PFSK-1 (cell line): ENCODE data around the gene STUM.

Experiments used
- FOXP2 ChIP-seq: optimal IDR thresholded peaks from 2 replicates; pipeline ENCODE3; 2011; ENCODE audit warnings: borderline replicate concordance, control low read depth, inconsistent platforms; ENCODE audit not compliant: insufficient read depth; ENCODE audit errors: extremely low read length, extremely low read depth
- POLR2AphosphoS5 ChIP-seq: IDR thresholded peaks from 2 replicates; pipeline ENCODE4 v1.6.1; 2012; ENCODE audit warnings: low read depth, mild to moderate bottlenecking, control low read depth, low read length, moderate library complexity
- SIN3A ChIP-seq: IDR thresholded peaks from 2 replicates; pipeline ENCODE4 v1.6.1; 2012; ENCODE audit warnings: mild to moderate bottlenecking, low read length, moderate library complexity, borderline replicate concordance; ENCODE audit not compliant: insufficient read depth
- TAF1 ChIP-seq: IDR thresholded peaks from 2 replicates; pipeline ENCODE4 v1.6.1; 2012; ENCODE audit warnings: low read length, control low read depth, borderline replicate concordance; ENCODE audit not compliant: insufficient read depth
- TF ChIP-seq, protein P1 (sequence below), 2 experiments: IDR thresholded peaks; 2 replicates each; pipeline versions ENCODE4 v1.6.1 to v1.8.0; 2011 to 2012; ENCODE audit warnings: low read depth in 2 of 2, low read length in 2 of 2, control low read depth in 1 of 2, inconsistent platforms in 1 of 2, mild to moderate bottlenecking in 1 of 2, moderate library complexity in 1 of 2; ENCODE audit not compliant: insufficient read depth in 1 of 2

Gene STUM

DNA sequence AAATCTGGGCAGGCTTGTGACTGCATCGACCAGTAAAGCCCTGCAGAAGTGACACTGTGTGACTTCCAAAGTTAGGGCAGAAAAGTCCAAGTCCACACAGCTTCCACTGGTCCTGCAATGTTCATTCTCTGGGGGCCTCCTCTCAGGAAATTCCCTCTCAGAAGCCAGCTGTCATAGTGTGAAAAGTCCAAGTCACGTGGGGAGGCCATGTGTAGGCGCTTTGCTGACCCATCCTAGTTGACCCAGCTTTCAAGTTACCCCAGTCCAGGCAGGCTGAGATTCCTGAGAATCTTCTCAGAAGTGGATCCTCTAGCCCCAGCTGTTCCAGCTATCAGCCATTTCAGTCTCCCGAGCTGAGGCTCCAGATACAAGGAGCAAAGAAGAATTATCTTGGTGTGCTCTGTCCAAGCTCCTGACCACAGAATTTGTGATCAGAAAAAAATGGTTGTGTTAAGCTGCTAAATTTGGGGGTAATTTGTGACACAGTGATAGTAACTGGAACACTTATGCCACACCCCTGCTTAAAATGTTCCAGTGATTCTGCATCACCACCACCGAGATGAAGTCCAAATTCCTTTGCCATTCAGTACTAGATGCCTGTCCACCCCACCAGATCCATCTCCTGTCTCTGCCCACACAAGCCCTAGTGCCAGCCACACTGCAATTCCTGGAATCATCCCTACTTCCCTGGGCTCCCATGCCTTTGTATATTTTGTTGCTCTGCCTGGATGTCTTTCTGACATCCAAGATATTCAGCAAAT is 2.5 kb upstream of the STUM start:
- TF ChIP-seq SIN3A (no peak), POLR2AphosphoS5 (no peak), TAF1 (no peak)

DNA sequence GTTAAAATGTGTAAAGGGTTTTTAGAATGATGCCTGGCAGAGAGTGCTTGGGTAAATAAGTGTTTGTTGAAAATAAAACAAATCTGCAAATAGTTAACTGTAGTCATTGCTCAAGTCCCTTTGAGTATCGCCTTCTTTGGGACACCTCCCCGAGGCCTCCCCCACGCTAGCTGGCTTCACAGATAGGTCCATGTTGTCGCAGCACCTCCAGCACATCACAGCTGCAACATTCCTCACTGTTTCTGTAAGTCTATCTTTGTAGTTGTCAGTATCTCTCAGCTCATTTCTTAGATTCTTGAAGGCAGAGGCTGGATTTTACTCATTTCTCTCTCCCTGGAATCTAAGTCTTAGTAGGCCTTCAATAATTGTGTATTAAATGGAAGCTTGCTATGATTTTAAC is 1.6 kb upstream of the STUM start:
- TF ChIP-seq FOXP2 (no peak), TAF1 (no peak), SIN3A (no peak)
- TF ChIP-seq, protein P1, sequence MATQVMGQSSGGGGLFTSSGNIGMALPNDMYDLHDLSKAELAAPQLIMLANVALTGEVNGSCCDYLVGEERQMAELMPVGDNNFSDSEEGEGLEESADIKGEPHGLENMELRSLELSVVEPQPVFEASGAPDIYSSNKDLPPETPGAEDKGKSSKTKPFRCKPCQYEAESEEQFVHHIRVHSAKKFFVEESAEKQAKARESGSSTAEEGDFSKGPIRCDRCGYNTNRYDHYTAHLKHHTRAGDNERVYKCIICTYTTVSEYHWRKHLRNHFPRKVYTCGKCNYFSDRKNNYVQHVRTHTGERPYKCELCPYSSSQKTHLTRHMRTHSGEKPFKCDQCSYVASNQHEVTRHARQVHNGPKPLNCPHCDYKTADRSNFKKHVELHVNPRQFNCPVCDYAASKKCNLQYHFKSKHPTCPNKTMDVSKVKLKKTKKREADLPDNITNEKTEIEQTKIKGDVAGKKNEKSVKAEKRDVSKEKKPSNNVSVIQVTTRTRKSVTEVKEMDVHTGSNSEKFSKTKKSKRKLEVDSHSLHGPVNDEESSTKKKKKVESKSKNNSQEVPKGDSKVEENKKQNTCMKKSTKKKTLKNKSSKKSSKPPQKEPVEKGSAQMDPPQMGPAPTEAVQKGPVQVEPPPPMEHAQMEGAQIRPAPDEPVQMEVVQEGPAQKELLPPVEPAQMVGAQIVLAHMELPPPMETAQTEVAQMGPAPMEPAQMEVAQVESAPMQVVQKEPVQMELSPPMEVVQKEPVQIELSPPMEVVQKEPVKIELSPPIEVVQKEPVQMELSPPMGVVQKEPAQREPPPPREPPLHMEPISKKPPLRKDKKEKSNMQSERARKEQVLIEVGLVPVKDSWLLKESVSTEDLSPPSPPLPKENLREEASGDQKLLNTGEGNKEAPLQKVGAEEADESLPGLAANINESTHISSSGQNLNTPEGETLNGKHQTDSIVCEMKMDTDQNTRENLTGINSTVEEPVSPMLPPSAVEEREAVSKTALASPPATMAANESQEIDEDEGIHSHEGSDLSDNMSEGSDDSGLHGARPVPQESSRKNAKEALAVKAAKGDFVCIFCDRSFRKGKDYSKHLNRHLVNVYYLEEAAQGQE (IDR thresholded peaks at IDR 0.05; ENCODE audit: insufficient read depth in 1 of 2, low read depth in 2 of 2, low read length in 2 of 2): no peak

DNA sequence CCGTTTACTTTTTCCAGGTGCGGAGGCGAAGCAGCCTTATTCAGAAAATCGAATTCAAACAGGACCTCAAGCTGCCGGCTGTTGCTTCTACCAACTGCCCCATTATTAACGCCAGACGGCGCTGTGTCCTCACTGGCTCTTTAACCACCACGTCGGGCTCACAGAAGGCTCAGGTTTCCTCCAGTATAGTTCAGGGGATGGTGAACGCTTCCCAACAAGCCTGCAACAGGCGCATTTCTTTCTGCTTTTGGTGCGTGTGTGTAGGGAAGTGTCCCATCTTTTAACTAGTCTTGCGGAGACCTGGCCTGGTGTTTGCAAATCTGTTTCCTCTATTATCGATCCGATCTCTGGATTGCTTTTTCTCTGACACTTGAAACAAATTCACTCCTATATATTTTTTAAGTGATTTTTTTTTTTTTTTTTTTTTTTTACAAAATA is 791 bp upstream of the STUM start:
- TF ChIP-seq, protein P1 (IDR thresholded peaks at IDR 0.05; ENCODE audit: insufficient read depth in 1 of 2, low read depth in 2 of 2, low read length in 2 of 2): no peak
- TF ChIP-seq TAF1 (no peak), POLR2AphosphoS5 (no peak), FOXP2 (no peak), SIN3A (no peak)

DNA sequence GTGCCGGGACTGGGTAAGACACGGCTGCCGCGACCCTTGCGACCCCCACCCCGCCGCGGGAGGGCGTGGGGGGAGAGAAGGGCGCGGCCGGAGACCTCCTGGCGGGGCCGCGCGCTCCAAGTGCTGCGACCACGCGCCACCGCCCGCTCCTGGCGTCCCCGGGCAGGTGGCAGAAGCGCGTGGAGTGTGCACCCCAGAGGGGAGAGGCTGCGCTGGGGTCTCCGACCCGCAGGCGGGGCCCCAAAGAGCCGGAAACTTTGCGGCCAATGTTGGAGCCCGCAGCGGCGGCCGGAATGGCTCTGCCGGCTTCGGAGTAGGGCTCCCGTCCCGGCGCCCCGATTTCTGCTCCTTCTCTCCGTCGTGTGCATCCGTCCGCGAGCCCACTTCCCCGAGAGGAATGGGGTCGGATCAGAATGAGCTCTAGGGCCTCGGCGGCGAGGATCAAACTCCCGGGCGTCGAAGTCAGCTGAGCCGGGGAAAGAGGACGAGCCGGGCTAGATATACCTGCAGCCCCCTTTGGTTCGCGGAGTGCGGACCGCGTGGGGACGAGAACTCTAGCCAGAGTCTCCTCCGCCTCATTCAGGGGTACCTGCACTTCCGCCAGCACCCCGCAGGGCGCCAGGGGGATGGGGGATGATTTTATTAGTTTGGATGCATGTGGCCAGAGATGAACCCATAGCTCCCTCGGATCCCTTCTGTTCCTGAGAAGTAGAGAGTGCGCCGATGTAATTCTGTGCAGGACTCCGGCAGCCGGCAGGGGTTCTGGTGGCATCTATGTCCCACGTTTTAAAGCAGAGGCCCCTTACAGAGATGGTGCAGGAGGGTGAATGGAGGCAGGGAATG is 751 bp downstream of the STUM start:
- TF ChIP-seq TAF1: no peak
- no peak for TF ChIP-seq POLR2AphosphoS5
- no peak for TF ChIP-seq SIN3A
- TF ChIP-seq, protein P1 (IDR thresholded peaks at IDR 0.05; ENCODE audit: insufficient read depth in 1 of 2, low read depth in 2 of 2, low read length in 2 of 2): no peak
- no peak for TF ChIP-seq FOXP2

DNA sequence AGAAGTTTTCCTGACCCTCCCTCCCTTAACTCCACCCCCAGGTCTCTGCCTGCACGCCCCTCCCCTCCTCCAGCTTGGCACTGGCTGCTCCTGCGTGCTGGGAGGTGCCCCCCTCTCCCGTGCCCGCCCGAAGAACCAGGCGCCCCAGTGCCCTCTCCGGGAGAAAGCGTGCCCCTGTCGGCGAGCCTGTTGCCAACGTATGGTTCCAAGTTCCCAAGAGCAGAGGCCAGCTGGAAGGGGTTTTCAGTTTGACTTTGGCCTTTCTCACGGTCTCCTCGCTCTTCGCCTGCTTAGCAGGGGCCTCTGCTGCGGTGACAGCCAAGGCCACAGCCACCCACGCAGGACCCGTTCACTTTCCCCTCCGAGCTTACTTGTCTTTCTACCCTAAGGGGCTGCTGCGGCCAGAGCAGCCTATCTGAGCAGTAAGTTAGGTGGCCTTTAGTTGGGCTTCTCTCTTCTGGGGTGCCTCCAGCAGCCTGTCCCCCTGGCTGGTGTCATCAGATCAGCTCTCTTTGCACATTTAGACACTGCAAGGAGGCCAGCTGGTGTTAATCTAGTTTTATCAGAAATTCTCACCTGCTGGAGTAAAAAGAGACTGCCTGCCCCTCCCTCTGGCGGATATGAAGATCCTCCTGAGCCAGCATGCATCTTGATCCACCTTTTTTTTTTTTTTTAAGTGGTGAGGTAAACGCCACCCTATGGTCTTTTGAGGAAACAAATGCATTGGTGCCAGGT is 1.5 kb downstream of the STUM start:
- TF ChIP-seq, protein P1 (IDR thresholded peaks at IDR 0.05; ENCODE audit: insufficient read depth in 1 of 2, low read depth in 2 of 2, low read length in 2 of 2): no peak
- no peak for TF ChIP-seq TAF1
- TF ChIP-seq SIN3A: no peak
- TF ChIP-seq FOXP2: no peak
- no peak for TF ChIP-seq POLR2AphosphoS5
